Left lung (tissue), 10 donors: ENCODE results near the gene TRIM15. TPM values are rescaled to one million over a fixed set of nuclear protein-coding genes. Genes with fewer than 3 reads are reported as not detected.

Experiments used
- ATAC-seq: fragments of 200-7000 bp; cut with Tn5 transposase; one replicate; pipeline ENCODE4 v1.9.1; 2020; ENCODE audit warnings: moderate library complexity
- DNase-seq, 4 donors: peaks; one replicate each; pipeline ENCODE4 v3.0.0-alpha.2; 2013 to 2020
- H3K27ac ChIP-seq, 2 donors: fragments of 200-600 bp; sonication (generic) in 1 of 2; one replicate each; pipeline versions ENCODE4 v1.5.0 to v1.8.0; 2020 to 2021
- H3K27me3 ChIP-seq, 2 donors: fragments of 200-600 bp; sonication (generic) in 1 of 2; one replicate each; pipeline versions ENCODE4 v1.5.0 to v1.8.0; 2020 to 2021
- H3K36me3 ChIP-seq, 2 donors: fragments of 200-600 bp; sonication (generic) in 1 of 2; one replicate each; pipeline versions ENCODE4 v1.5.0 to v1.8.0; 2020 to 2021
- H3K4me1 ChIP-seq, 2 donors: fragments of 200-600 bp; one replicate each; pipeline ENCODE4 v1.8.0; 2021
- H3K4me3 ChIP-seq, 2 donors: fragments of 200-600 bp; sonication (generic) in 1 of 2; one replicate each; pipeline versions ENCODE4 v1.5.0 to v1.8.0; 2020 to 2021; ENCODE audit warnings: mild to moderate bottlenecking in 1 of 2
- H3K9me3 ChIP-seq, 2 donors: fragments of 200-600 bp; sonication (generic) in 1 of 2; one replicate each; pipeline versions ENCODE4 v1.5.0 to v1.8.0; 2020 to 2021
- intact Hi-C, 2 donors: fragments of 100-400 bp; cut with DNase I; formaldehyde crosslinking; loops; one replicate each; pipeline versions ENCODE4 v1.11.2 to v1.14.2; 2022
- polyA plus RNA-seq, 6 donors: library from polyadenylated mRNA; unstranded; fragments of 120-200 nt; gene quantifications; one replicate each; pipeline ENCODE4 v1.2.1, GENCODE V29; 2013; ENCODE audit not compliant: insufficient read length in 6 of 6
- total RNA-seq, 2 donors: library from RNA; stranded (reverse); fragmentation: NEBNext Ultra II Directional; extraction: Animal tissue kit (Norgen Biotek cat#: 25700); gene quantifications; one replicate each; pipeline ENCODE4 v1.2.1, GENCODE V29; 2021
- TF ChIP-seq, protein P1 (sequence below), 2 donors: fragments of 200-600 bp; sonication (generic) in 1 of 2; IDR thresholded peaks; one replicate each; pipeline versions ENCODE4 v1.5.0 to v1.8.0; 2021; ENCODE audit warnings: antibody characterized with exemption in 2 of 2
- donor health status: DM: no; HTN: yes; CAD: no.
- donor health status: DM: no; HTN: no; CAD: no.

Gene TRIM15
- total and polyA plus RNA-seq, 8 donors, result not detected

DNA sequence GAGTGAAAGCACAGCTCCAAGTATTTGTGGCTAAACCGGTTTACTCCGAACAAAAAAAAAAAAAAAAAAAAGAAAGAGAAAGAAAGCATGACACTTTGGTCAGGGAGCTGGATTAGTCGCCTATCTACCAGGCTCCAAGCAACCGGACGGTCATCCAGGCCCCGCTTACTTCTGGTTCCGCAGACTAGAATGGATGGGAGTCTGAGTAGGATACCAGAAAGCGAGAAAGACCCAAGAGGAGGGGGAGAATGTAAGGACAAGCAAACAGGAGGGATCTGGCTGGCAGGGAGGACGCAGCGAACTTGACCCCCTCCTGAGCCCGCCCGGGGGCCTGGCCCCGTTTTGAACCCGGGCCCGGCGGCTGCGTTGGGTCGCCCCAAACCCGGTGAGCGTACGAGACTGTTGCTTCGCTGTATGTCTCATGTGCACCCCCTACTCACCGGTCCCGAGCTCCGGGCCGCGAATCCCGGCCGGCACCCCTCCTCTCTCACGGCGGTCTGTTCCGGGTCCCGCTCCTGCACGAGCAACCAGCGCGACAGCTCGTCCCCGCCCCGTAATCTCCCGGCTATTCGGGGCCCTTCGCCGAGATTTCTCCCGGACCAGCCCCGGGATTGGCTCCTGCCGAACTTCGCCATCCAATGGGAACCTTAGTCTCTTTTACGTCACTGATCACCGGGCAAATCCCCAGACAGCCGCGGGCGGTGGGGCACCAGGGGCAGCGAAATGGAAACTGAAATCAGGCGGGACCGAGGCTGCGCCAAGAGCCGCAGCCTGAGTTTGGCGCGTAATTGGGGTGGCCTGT is 49.7 kb downstream of the TRIM15 start, which contains the start of gene TRIM26:
TSS of gene TRIM26 (minus strand) at position 542 of the 802 bp plus-strand sequence. CDS start 14,303 bp downstream, outside the sequence.
- Histone ChIP-seq H3K4me1 (peaks cover 19 to 50% of the 10 kb centered on the region in 2 donors), H3K9me3 (no peaks in the 10 kb centered on the region), H3K36me3 (no peaks in the 10 kb centered on the region), H3K27me3 (no peaks in the 10 kb centered on the region), H3K27ac (peak within 1 kb of the TSS; percentile 96 to 97), H3K4me3 (peak within 1 kb of the TSS; percentile 80)
- TF ChIP-seq, protein P1, sequence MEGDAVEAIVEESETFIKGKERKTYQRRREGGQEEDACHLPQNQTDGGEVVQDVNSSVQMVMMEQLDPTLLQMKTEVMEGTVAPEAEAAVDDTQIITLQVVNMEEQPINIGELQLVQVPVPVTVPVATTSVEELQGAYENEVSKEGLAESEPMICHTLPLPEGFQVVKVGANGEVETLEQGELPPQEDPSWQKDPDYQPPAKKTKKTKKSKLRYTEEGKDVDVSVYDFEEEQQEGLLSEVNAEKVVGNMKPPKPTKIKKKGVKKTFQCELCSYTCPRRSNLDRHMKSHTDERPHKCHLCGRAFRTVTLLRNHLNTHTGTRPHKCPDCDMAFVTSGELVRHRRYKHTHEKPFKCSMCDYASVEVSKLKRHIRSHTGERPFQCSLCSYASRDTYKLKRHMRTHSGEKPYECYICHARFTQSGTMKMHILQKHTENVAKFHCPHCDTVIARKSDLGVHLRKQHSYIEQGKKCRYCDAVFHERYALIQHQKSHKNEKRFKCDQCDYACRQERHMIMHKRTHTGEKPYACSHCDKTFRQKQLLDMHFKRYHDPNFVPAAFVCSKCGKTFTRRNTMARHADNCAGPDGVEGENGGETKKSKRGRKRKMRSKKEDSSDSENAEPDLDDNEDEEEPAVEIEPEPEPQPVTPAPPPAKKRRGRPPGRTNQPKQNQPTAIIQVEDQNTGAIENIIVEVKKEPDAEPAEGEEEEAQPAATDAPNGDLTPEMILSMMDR (IDR thresholded peaks at IDR 0.05), result no peak
- intact Hi-C loops, result no loop called here
- ATAC-seq, result peak; percentile 91
- DNase-seq, result peak; percentile 97 to 98 (median 98)

DNA sequence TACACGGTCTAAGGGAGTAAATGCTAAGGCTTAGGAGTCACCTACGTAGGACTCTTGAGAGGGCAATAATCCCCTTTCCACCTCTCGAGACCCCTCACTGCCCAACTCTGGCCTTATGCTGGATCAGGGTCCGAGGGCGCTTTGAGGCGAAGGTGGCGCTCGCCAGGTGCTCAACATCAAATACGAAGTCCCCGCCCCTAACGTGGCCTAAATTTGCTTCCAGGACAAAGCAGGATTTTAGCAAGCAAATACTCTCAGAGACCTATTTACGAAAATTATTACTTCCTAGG is 50.3 kb downstream of the TRIM15 start:
- Histone ChIP-seq H3K27me3 (no peaks in the 10 kb centered on the region), H3K36me3 (no peaks in the 10 kb centered on the region), H3K27ac (peak overlapping the region; percentile 96 to 97), H3K4me3 (peak overlapping the region; percentile 80), H3K9me3 (no peaks in the 10 kb centered on the region), H3K4me1 (peaks cover 18 to 45% of the 10 kb centered on the region in 2 donors)
- intact Hi-C loops, result no loop called here
- no peak for DNase-seq
- no peak for ATAC-seq
- TF ChIP-seq, protein P1 (IDR thresholded peaks at IDR 0.05), result no peak

DNA sequence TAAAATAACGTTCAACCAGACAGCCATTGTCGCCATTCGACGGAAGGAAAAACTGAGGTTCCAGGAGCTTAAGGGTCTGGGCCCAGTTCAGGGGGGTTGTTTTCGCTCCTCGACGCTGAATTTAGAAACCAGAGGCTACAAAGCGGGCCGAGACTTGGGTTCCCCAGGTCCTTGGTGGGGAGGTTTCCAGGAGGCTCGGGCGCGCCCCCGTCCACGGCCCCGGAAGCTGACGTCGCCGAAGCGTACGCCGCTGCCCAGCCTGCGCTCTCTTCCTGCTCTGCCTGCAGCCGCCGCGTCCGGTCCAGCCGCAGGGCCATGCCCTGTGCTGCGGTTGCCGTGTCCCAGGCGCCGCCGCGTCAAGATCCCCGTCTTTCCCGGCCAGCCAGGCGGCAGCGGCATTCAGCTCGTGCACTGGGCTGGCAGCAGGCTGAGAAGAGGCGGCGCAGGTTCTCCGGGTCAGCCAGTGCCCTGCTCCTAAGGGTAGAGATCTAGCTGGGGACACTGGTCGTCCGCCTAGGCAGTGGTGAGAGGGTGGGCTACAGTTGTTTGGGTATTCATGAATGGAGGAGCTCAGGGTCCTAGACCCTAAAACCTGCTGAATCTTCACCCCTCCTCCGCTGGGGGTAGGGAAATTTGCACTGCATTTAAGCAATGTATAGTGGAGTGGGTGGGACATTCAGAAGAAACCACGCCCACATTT is 50.8 kb downstream of the TRIM15 start:
- peak overlapping the region; percentile 96 to 97 for H3K27ac ChIP-seq
- DNase-seq (peak; percentile 77 to 98 (median 88)), ATAC-seq (peak; percentile 91)
- H3K4me3 ChIP-seq, result peak overlapping the region; percentile 80
- H3K27me3 ChIP-seq, result no peaks in the 10 kb centered on the region
- H3K4me1 ChIP-seq, result peaks cover 18 to 44% of the 10 kb centered on the region in 2 donors
- TF ChIP-seq, protein P1 (IDR thresholded peaks at IDR 0.05), result no peak
- no peaks in the 10 kb centered on the region for H3K9me3 ChIP-seq
- no peaks in the 10 kb centered on the region for H3K36me3 ChIP-seq
- intact Hi-C loops, result no loop called here

DNA sequence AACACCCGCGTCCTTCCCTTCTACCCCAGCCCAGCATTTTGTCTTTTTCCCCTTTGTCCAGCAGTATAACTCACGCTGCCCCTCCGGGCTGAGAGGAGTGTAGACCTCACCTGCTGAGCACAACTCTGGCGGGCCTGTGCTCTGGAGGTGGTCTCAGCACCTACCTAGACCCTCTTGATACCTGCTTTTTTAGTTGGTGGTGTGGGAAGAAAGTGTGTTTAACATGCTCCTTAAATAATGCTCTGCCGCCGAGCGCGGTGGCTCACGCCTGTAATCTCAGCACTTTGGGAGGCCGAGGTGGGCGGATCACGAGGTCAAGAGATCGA is 51.3 kb downstream of the TRIM15 start:
- Histone ChIP-seq H3K27me3 (no peaks in the 10 kb centered on the region), H3K4me3 (peak overlapping the region; percentile 80), H3K9me3 (no peaks in the 10 kb centered on the region), H3K4me1 (peaks cover 18 to 43% of the 10 kb centered on the region in 2 donors), H3K36me3 (no peaks in the 10 kb centered on the region), H3K27ac (peak overlapping the region; percentile 96 to 97)
- TF ChIP-seq, protein P1 (IDR thresholded peaks at IDR 0.05), result no peak
- no peak for DNase-seq
- intact Hi-C loops, result no loop called here
- ATAC-seq, result no peak

DNA sequence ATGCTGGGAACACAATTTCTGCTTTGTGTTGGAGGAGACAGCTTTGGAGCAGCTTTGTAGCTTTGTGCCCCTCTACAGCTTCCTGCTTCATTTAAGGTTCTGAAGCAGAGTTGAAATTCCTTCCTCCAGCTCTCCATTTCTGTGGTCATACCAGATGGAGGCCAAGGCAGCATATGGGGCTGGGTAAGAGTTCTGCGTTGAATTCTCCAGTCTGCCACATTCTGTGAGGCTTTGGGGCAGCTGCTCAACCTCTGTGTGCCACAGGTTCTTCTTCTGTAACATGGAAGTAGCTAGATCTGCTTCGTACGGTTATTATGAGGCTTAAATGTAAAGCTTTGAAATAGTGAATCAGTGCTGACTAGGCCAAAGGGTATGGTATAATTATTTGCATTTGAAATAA is 52.8 kb downstream of the TRIM15 start:
- intact Hi-C loops, result no loop called here
- Histone ChIP-seq H3K36me3 (no peaks in the 10 kb centered on the region), H3K27ac (no peak overlapping the region), H3K9me3 (no peaks in the 10 kb centered on the region), H3K27me3 (no peaks in the 10 kb centered on the region), H3K4me1 (peaks cover 13 to 29% of the 10 kb centered on the region in 2 donors), H3K4me3 (no peak overlapping the region)
- TF ChIP-seq, protein P1 (IDR thresholded peaks at IDR 0.05), result no peak
- DNase-seq (no peak), ATAC-seq (no peak)
